ENCODE measurements around the gene TBL2. TPM values are rescaled to one million over a fixed set of nuclear protein-coding genes. Genes with fewer than 3 reads are reported as not detected.
"Not testable (repeated sequence)": the region's sequence is repeated elsewhere in the genome, so short reads cannot be mapped to it uniquely, and the experiment has no call there.

Gene TBL2
- total RNA-seq, 4 donors from 2014 or later = 14.4 to 32.9 (median 22.0) TPM

DNA sequence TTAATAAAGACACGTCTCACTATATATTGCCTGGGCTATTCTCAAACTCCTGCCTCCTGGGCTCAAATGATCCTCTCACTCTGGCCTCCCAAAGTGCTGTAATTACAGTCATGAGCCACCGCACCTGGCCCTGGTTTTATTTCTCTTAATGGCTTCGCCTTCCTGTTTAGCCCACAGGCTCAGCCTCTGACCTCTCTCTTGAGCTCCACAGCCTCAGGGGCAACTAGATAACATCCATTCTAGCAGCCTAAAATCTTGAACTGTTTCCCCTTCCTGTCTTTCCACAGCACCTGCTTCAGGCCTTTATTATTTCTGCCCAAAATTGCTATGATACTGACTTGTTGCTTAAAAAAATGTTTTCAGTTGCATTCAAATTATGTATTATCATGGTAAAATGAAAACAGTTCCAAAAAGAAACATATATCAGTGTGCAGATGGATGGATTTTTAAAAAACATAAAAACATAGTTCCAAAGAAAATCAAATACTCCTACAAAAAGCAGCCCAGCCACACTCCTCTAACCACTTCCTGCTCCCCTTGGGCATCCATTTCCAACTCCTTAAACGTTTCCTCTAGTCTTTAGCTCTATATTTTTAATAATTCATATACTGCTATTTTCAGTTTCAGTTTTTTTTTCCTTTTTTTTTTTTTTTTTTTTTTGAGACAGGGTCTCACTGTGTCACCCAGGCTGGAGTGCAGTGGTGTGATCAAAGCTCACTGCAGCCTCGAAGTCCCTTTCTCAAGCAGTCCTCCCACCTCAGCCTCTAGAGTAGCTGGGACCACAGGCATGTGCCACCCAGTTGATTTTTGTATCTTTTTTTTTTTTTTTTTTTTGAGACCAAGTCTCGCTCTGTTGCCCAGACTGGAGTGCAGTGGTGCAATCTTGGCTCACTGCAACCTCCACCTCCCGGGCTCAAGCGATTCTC lies 51.2 kb downstream of the TBL2 start:
- H3K27ac ChIP-seq = peak overlapping the region in 1 of 4 donors; percentile 18
- no peak overlapping the region for H3K4me3 ChIP-seq
- ATAC-seq (no peak), DNase-seq (no peak)
- H3K4me1 ChIP-seq = peaks cover 0 to 6% of the 10 kb centered on the region in 2 donors
- no peaks in the 10 kb centered on the region for H3K36me3 ChIP-seq
- in situ Hi-C loops (cut with MboI; ENCODE audit: low sequenced_read_pairs in 4 of 4) (no loop called here), intact Hi-C loops (cut with DNase I; ENCODE audit: low total_unique reads) (no loop called here)
- no peaks in the 10 kb centered on the region for H3K27me3 ChIP-seq
- TF ChIP-seq, protein P1, sequence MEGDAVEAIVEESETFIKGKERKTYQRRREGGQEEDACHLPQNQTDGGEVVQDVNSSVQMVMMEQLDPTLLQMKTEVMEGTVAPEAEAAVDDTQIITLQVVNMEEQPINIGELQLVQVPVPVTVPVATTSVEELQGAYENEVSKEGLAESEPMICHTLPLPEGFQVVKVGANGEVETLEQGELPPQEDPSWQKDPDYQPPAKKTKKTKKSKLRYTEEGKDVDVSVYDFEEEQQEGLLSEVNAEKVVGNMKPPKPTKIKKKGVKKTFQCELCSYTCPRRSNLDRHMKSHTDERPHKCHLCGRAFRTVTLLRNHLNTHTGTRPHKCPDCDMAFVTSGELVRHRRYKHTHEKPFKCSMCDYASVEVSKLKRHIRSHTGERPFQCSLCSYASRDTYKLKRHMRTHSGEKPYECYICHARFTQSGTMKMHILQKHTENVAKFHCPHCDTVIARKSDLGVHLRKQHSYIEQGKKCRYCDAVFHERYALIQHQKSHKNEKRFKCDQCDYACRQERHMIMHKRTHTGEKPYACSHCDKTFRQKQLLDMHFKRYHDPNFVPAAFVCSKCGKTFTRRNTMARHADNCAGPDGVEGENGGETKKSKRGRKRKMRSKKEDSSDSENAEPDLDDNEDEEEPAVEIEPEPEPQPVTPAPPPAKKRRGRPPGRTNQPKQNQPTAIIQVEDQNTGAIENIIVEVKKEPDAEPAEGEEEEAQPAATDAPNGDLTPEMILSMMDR (IDR thresholded peaks at IDR 0.05 in 4 of 5, conservative IDR thresholded peaks at IDR 0.05 in 1 of 5) = no peak
- no peak for TF ChIP-seq POLR2A (IDR thresholded peaks at IDR 0.05)
- H3K9me3 ChIP-seq = no peaks in the 10 kb centered on the region

DNA sequence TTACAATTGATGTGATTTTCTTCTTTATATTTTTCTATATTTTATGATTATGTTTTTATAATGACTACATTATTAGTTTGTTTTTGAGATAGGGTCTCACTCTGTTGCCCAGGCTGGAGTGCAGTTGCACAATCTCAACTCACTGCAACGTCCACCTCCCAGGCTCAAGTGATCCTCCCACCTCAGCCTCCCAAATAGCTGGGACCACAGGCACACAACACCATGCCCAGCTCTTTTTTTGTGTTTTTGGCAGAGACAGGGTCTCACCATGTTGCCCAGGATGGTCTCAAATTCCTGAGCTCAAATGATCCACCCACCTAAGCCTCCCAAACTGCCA lies 52.3 kb downstream of the TBL2 start:
- H3K4me1 ChIP-seq; H3K36me3 ChIP-seq; H3K9me3 ChIP-seq; DNase-seq; H3K4me3 ChIP-seq; ATAC-seq; in situ Hi-C loops (cut with MboI; ENCODE audit: low sequenced_read_pairs in 4 of 4); intact Hi-C loops (cut with DNase I; ENCODE audit: low total_unique reads); H3K27ac ChIP-seq; H3K27me3 ChIP-seq: not testable (repeated sequence)

DNA sequence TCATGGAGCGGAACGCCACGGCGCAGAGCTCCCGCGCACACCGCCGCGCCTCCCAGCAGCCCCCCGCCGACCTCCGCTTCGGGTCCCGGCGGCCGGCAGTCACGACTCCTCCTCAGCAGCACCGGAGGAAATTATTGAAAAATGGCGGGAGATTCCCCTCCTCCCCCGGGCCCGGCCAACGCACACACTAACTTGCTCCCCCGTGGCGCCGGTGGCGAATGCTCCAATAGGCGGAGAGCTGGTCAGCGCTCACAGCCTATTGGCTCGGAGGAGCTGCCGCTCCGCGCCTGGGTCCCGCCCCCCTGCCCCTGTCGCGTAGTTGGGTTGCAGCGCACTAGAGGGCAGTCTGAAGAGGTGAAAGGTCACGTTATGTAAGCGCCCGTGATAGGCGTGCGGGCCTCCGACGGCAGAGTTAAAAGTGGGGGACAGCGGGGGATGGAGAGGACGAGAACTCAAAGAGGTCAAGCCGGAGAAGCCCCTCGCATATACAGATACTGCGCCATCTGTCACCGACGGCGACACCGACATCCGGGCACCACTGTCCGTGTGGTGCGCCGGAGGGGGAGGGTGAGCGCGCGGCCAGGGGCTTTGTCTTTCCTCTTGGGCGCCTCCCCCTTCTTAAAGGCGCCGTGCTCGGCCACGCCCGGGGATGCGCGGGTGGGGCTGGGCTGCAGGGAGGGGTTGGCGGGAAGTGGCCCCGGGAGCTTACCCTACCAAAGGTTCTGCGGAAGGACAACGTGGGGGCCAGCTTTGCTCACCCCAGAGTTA lies 56.1 kb downstream of the TBL2 start, which contains the start of gene BAZ1B:
Gene BAZ1B (minus strand): TSS at position 189 of the 768 bp plus-strand sequence. CDS start 360 bp downstream, outside the sequence.
- TF ChIP-seq POLR2A (IDR thresholded peaks at IDR 0.05) = peak; percentile 83 to 91
- TF ChIP-seq, protein P1 (IDR thresholded peaks at IDR 0.05 in 4 of 5, conservative IDR thresholded peaks at IDR 0.05 in 1 of 5) = peak in 3 of 5 experiments; percentile 19 to 28 (median 25)
- Histone ChIP-seq H3K36me3 (no peaks in the 10 kb centered on the region), H3K4me1 (peaks cover 32 to 41% of the 10 kb centered on the region in 2 donors), H3K9me3 (no peaks in the 10 kb centered on the region), H3K27me3 (no peaks in the 10 kb centered on the region), H3K27ac (peak within 1 kb of the TSS; percentile 88 to 97 (median 94)), H3K4me3 (peak within 1 kb of the TSS; percentile 70 to 84 (median 80))
- DNase-seq (peak; percentile 98 to 99), ATAC-seq (peak; percentile 95 to 96)
- intact Hi-C loops (cut with DNase I; ENCODE audit: low total_unique reads) (loop anchor here (1.0 kb wide), 2 partner anchors 35 to 56 kb away; partner anchors contain the start of genes BCL7B and TBL2), in situ Hi-C loops (cut with MboI; ENCODE audit: low sequenced_read_pairs in 4 of 4) (no loop called here)

DNA sequence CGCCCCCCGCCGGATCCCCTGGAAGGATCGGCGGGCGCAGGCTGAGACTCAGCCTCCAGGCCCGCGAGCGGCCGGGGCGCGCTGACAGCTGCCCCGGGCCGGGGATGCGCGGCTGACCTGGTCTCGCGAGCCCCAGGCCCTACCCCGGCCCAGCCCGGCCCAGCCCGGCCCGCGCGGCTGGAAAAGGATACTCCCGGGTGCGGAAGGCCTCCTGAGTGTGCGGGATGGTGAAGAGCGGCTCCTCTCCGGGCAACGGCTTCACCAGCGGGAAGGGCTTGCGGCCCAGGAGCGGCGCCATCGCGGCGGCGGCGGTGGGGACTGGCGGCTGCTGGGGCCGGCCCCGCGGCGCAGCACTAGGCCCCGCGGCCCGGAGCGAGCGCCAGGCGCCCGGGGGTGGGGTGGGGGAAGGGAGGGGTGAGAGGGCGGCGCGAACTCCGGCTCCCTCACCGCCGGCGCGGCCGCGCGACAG lies 56.7 kb downstream of the TBL2 start:
- Histone ChIP-seq H3K4me1 (peaks cover 38 to 44% of the 10 kb centered on the region in 2 donors), H3K36me3 (no peaks in the 10 kb centered on the region), H3K4me3 (peak overlapping the region; percentile 70 to 84 (median 80)), H3K9me3 (no peaks in the 10 kb centered on the region), H3K27ac (peak overlapping the region; percentile 88 to 97 (median 94)), H3K27me3 (no peaks in the 10 kb centered on the region)
- no peak for TF ChIP-seq POLR2A (IDR thresholded peaks at IDR 0.05)
- TF ChIP-seq, protein P1 (IDR thresholded peaks at IDR 0.05 in 4 of 5, conservative IDR thresholded peaks at IDR 0.05 in 1 of 5) = no peak
- in situ Hi-C loops (cut with MboI; ENCODE audit: low sequenced_read_pairs in 4 of 4) = no loop called here
- DNase-seq (peak in 1 of 2 donors; percentile 50), ATAC-seq (peak; percentile 73 to 77)
- intact Hi-C loops (cut with DNase I; ENCODE audit: low total_unique reads) = loop anchor here (1.0 kb wide), 2 partner anchors 36 to 57 kb away; partner anchors contain the start of genes BCL7B and TBL2
